HEK293 (cell line): Measurements from ENCODE around the gene EIF4G1.

Experiments used
- CTCF ChIA-PET: fragments of 350-600 bp; formaldehyde crosslinking; extraction: SDS; loops from one replicate; lab custom pipeline; 2021; ENCODE audit warnings: antibody characterized with exemption; lab: Yijun Ruan, JAX
- POLR2A ChIA-PET: fragments of 300-600 bp; formaldehyde crosslinking; extraction: SDS; loops from one replicate; lab custom pipeline; 2020; ENCODE audit warnings: antibody characterized with exemption, inconsistent platforms; lab: Yijun Ruan, JAX
- H3K27ac ChIP-seq: fragments of 200-500 bp; sonication (Bioruptor generic); 2 replicates; pipeline ENCODE4 v1.5.1; 2014; ENCODE audit warnings: low read depth, low read length, control low read depth, inconsistent platforms; ENCODE audit errors: extremely low read depth
- H3K36me3 ChIP-seq, 2 experiments: fragments of 200-500 bp in 1 of 2; sonication (Bioruptor generic) in 1 of 2; 1 replicate in 1 of 2; 2 replicates in 1 of 2; pipeline ENCODE4 v1.5.1; 2014 to 2017; ENCODE audit warnings: inconsistent platforms in 2 of 2, low read length in 2 of 2; ENCODE audit not compliant: control insufficient read depth in 2 of 2, insufficient read depth in 1 of 2
- H3K4me1 ChIP-seq: fragments of 200-500 bp; sonication (Bioruptor generic); 2 replicates; pipeline ENCODE4 v1.5.1; 2014; ENCODE audit warnings: mild to moderate bottlenecking, low read length, inconsistent platforms; ENCODE audit not compliant: control insufficient read depth, insufficient read depth
- H3K4me3 ChIP-seq: 2 replicates; pipeline ENCODE4 v1.5.1; 2011; ENCODE audit warnings: low read depth, mild to moderate bottlenecking, control low read depth, low read length, moderate library complexity
- H3K9me3 ChIP-seq: fragments of 200-500 bp; sonication (Bioruptor generic); 2 replicates; pipeline ENCODE4 v1.5.1; 2014; ENCODE audit warnings: low read depth, low read length, inconsistent platforms; ENCODE audit not compliant: control insufficient read depth, insufficient read depth
- EGR2 ChIP-seq: fragments of 450-650 bp; formaldehyde crosslinking; IDR thresholded peaks from 2 replicates; pipeline ENCODE4 v1.5.1; 2016; ENCODE audit warnings: low read depth, missing biosample characterization, missing genetic modification characterization
- GFI1B ChIP-seq: fragments of 450-650 bp; formaldehyde crosslinking; IDR thresholded peaks from 2 replicates; pipeline ENCODE4 v1.5.1; 2016; ENCODE audit warnings: missing biosample characterization, missing genetic modification characterization
- MEIS1 ChIP-seq: sonication (generic); formaldehyde crosslinking; IDR thresholded peaks from 2 replicates; pipeline ENCODE4 v1.8.1; 2022; ENCODE audit warnings: missing genetic modification reagents, mild to moderate bottlenecking, borderline replicate concordance
- PRDM1 ChIP-seq: fragments of 450-650 bp; formaldehyde crosslinking; IDR thresholded peaks from 2 replicates; pipeline ENCODE4; 2016; ENCODE audit warnings: missing biosample characterization, missing genetic modification characterization
- SCRT1 ChIP-seq: fragments of 450-650 bp; formaldehyde crosslinking; IDR thresholded peaks from 2 replicates; pipeline ENCODE4 v1.5.1; 2016; ENCODE audit warnings: missing biosample characterization, missing genetic modification characterization, borderline replicate concordance
- SETDB1 ChIP-seq: IDR thresholded peaks from one replicate; pipeline ENCODE4 v1.6.1; 2017; ENCODE audit warnings: mild to moderate bottlenecking, low read length, moderate library complexity, mixed read lengths; ENCODE audit not compliant: insufficient read length
- ZFHX2 ChIP-seq: fragments of 450-650 bp; formaldehyde crosslinking; conservative IDR thresholded peaks from 2 replicates; pipeline ENCODE4 v1.5.1; 2016; ENCODE audit warnings: missing biosample characterization, missing genetic modification characterization
- ZFP37 ChIP-seq: fragments of 450-650 bp; formaldehyde crosslinking; IDR thresholded peaks from 2 replicates; pipeline ENCODE4 v1.5.1; 2016; ENCODE audit warnings: missing biosample characterization, missing genetic modification characterization
- ZIC2 ChIP-seq: fragments of 450-650 bp; formaldehyde crosslinking; IDR thresholded peaks from 2 replicates; pipeline ENCODE4 v1.5.1; 2016; ENCODE audit warnings: missing biosample characterization, missing genetic modification characterization
- ZNF266 ChIP-seq: fragments of 450-650 bp; formaldehyde crosslinking; IDR thresholded peaks from 2 replicates; pipeline ENCODE4 v1.5.1; 2016; ENCODE audit warnings: missing biosample characterization, missing genetic modification characterization, low read depth
- ZNF660 ChIP-seq: fragments of 450-650 bp; IDR thresholded peaks from 2 replicates; pipeline ENCODE4 v1.5.1; 2018; ENCODE audit warnings: missing biosample characterization, mild to moderate bottlenecking, missing genetic modification characterization
- ZNF776 ChIP-seq: fragments of 450-650 bp; formaldehyde crosslinking; IDR thresholded peaks from 2 replicates; pipeline ENCODE4 v1.5.0; 2017; ENCODE audit warnings: missing biosample characterization, missing genetic modification characterization, borderline replicate concordance
- ZSCAN16 ChIP-seq: fragments of 450-650 bp; formaldehyde crosslinking; IDR thresholded peaks from 2 replicates; pipeline ENCODE4 v1.5.1; 2016; ENCODE audit warnings: missing biosample characterization, missing genetic modification characterization
- TF ChIP-seq, protein P1 (sequence below): fragments of 450-650 bp; formaldehyde crosslinking; IDR thresholded peaks from 2 replicates; pipeline ENCODE4 v1.5.1; 2017; ENCODE audit warnings: missing biosample characterization, missing genetic modification characterization
- TF ChIP-seq, protein P2 (sequence below): fragments of 450-650 bp; formaldehyde crosslinking; IDR thresholded peaks from 2 replicates; pipeline ENCODE4 v1.5.1; 2016; ENCODE audit warnings: missing biosample characterization, missing genetic modification characterization
- TF ChIP-seq, protein P3 (sequence below): fragments of 450-650 bp; formaldehyde crosslinking; IDR thresholded peaks from 2 replicates; pipeline ENCODE4 v1.5.1; 2016; ENCODE audit warnings: missing biosample characterization, missing genetic modification characterization
- TF ChIP-seq, protein P4 (sequence below): fragments of 450-650 bp; formaldehyde crosslinking; IDR thresholded peaks from 2 replicates; pipeline ENCODE4 v1.5.1; 2016; ENCODE audit warnings: missing biosample characterization, missing genetic modification characterization

Gene EIF4G1

DNA sequence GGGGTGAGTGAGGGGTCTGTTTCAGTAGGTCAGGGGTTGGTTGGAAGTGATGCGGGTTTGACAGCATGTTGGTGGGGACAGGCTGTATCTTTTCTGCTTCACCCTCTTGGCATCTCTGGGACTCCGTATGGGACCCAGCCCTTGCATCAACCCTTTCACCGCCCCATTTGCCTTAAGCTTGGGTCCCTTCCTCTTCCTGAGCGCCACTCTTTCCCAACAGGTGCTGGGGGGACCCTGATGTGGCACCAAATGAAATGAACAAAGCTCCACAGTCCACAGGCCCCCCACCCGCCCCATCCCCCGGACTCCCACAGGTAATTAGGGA is 1.1 kb downstream of the EIF4G1 start:
- Histone ChIP-seq H3K4me3 (peak overlapping the region; percentile 96), H3K36me3 (peaks cover 16 to 54% of the 10 kb centered on the region in 2 experiments), H3K4me1 (peaks cover 4% of the 10 kb centered on the region; the same call in 1 of the 2 replicates), H3K9me3 (no peaks in the 10 kb centered on the region), H3K27ac (peak overlapping the region; percentile 100)
- POLR2A ChIA-PET, result interaction anchor here (1.2 to 1.3 kb wide), 3 partner anchors 9 to 20 kb away, joined by 3 to 5 read pairs (median 4); no protein-coding TSS in a partner anchor
- CTCF ChIA-PET, result interaction anchor here (1.4 kb wide), 1 partner anchor 10 kb away, joined by 3 read pairs; no protein-coding TSS in a partner anchor
- TF ChIP-seq ZNF266 (tag by site-specific recombination) (no peak), ZFHX2 (tag by site-specific recombination) (no peak), EGR2 (tag by site-specific recombination) (0 out of 2 replicates have a peak, but pooled peaks have one; percentile 8), ZNF660 (tag by site-specific recombination) (peak; percentile 11; the same call in 1 of the 2 replicates)
- TF ChIP-seq, protein P1, sequence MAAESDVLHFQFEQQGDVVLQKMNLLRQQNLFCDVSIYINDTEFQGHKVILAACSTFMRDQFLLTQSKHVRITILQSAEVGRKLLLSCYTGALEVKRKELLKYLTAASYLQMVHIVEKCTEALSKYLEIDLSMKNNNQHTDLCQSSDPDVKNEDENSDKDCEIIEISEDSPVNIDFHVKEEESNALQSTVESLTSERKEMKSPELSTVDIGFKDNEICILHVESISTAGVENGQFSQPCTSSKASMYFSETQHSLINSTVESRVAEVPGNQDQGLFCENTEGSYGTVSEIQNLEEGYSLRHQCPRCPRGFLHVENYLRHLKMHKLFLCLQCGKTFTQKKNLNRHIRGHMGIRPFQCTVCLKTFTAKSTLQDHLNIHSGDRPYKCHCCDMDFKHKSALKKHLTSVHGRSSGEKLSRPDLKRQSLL (tag by site-specific recombination), result no peak

DNA sequence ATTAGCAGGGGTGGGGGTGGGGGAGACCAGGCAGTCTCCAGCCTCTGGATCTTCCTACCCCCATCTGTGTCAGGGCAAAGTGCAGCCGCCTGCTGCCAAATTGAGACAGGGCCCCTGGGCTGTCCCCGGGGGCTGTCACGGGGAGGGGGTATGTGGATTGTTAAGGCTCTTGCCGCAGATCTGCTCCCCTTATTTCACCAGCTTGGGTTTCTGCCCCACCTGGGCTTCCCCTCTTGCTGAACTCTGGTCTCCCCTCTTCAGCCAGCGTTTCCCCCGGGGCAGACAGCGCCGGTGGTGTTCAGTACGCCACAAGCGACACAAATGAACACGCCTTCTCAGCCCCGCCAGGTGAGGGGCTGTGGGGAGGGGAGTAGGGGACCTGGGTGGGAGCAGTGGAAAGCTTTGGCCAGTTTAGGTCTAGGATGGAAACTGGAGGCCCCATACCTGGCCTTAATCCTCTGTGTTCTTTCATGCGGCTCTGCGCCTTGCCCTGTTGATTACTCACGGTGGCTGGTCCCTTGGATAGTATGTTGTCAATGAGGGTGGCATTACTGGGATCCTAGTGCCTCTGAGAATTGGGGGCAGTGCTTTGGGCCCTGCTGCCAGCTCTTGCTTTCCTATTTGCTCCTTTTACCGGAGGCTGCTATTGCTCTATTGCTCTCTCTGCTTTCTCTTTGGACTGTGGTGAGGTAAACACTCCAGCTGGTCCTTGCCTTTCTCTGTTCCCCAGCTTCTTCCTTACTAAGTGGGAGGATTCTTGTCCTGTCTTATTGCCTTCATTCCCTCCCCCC is 1.7 kb downstream of the EIF4G1 start:
- H3K36me3 ChIP-seq, result peaks cover 16 to 59% of the 10 kb centered on the region in 2 experiments
- no peaks in the 10 kb centered on the region for H3K9me3 ChIP-seq
- ChIA-PET POLR2A (interaction anchor here (0.9 to 1.3 kb wide), 4 partner anchors 8 to 19 kb away, joined by 3 to 5 read pairs (median 4); no protein-coding TSS in a partner anchor), CTCF (interaction anchor here (1.4 kb wide), 1 partner anchor 10 kb away, joined by 3 read pairs; no protein-coding TSS in a partner anchor)
- peak overlapping the region; percentile 100 for H3K27ac ChIP-seq
- peak overlapping the region; percentile 96 for H3K4me3 ChIP-seq
- peaks cover 4% of the 10 kb centered on the region; the same call in 1 of the 2 replicates for H3K4me1 ChIP-seq
- TF ChIP-seq SETDB1 (no peak), ZNF776 (tag by site-specific recombination) (no peak), ZFP37 (tag by site-specific recombination) (no peak), PRDM1 (tag by site-specific recombination) (peak; percentile 85), ZIC2 (tag by site-specific recombination) (peak; percentile 41; the same call in 1 of the 2 replicates), ZNF660 (tag by site-specific recombination) (0 out of 2 replicates have a peak, but pooled peaks have one; percentile 11), ZFHX2 (tag by site-specific recombination) (no peak), ZSCAN16 (tag by site-specific recombination) (no peak), MEIS1 (CRISPR knock-in tag) (no peak), SCRT1 (tag by site-specific recombination) (no peak), GFI1B (tag by site-specific recombination) (no peak)
- TF ChIP-seq, protein P2, sequence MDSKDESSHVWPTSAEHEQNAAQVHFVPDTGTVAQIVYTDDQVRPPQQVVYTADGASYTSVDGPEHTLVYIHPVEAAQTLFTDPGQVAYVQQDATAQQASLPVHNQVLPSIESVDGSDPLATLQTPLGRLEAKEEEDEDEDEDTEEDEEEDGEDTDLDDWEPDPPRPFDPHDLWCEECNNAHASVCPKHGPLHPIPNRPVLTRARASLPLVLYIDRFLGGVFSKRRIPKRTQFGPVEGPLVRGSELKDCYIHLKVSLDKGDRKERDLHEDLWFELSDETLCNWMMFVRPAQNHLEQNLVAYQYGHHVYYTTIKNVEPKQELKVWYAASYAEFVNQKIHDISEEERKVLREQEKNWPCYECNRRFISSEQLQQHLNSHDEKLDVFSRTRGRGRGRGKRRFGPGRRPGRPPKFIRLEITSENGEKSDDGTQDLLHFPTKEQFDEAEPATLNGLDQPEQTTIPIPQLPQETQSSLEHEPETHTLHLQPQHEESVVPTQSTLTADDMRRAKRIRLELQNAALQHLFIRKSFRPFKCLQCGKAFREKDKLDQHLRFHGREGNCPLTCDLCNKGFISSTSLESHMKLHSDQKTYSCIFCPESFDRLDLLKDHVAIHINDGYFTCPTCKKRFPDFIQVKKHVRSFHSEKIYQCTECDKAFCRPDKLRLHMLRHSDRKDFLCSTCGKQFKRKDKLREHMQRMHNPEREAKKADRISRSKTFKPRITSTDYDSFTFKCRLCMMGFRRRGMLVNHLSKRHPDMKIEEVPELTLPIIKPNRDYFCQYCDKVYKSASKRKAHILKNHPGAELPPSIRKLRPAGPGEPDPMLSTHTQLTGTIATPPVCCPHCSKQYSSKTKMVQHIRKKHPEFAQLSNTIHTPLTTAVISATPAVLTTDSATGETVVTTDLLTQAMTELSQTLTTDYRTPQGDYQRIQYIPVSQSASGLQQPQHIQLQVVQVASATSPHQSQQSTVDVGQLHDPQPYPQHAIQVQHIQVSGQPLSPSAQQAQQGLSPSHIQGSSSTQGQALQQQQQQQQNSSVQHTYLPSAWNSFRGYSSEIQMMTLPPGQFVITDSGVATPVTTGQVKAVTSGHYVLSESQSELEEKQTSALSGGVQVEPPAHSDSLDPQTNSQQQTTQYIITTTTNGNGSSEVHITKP (tag by site-specific recombination), result no peak
- TF ChIP-seq, protein P3, sequence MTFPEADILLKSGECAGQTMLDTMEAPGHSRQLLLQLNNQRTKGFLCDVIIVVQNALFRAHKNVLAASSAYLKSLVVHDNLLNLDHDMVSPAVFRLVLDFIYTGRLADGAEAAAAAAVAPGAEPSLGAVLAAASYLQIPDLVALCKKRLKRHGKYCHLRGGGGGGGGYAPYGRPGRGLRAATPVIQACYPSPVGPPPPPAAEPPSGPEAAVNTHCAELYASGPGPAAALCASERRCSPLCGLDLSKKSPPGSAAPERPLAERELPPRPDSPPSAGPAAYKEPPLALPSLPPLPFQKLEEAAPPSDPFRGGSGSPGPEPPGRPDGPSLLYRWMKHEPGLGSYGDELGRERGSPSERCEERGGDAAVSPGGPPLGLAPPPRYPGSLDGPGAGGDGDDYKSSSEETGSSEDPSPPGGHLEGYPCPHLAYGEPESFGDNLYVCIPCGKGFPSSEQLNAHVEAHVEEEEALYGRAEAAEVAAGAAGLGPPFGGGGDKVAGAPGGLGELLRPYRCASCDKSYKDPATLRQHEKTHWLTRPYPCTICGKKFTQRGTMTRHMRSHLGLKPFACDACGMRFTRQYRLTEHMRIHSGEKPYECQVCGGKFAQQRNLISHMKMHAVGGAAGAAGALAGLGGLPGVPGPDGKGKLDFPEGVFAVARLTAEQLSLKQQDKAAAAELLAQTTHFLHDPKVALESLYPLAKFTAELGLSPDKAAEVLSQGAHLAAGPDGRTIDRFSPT, result peak; percentile 25; the same call in 1 of the 2 replicates
- TF ChIP-seq, protein P4, sequence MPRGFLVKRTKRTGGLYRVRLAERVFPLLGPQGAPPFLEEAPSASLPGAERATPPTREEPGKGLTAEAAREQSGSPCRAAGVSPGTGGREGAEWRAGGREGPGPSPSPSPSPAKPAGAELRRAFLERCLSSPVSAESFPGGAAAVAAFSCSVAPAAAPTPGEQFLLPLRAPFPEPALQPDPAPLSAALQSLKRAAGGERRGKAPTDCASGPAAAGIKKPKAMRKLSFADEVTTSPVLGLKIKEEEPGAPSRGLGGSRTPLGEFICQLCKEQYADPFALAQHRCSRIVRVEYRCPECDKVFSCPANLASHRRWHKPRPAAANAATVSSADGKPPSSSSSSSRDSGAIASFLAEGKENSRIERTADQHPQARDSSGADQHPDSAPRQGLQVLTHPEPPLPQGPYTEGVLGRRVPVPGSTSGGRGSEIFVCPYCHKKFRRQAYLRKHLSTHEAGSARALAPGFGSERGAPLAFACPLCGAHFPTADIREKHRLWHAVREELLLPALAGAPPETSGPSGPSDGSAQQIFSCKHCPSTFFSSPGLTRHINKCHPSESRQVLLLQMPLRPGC (tag by site-specific recombination), result no peak
